CD14-positive monocyte (primary cell): Measurements from ENCODE around the gene SH2D3C. TPM values are rescaled to one million over a fixed set of nuclear protein-coding genes. Genes with fewer than 3 reads are reported as not detected.

ENCODE experiments used
- DNase-seq, 3 donors: peaks; one replicate each; pipeline ENCODE4 v3.0.0-alpha.2; 2011 to 2022
- H2AFZ ChIP-seq: 2 replicates; pipeline ENCODE4 v1.6.0; 2012; ENCODE audit warnings: mild to moderate bottlenecking, low read depth, low read length, inconsistent platforms; ENCODE audit not compliant: insufficient read depth, poor library complexity, severe bottlenecking
- H3K27ac ChIP-seq, 2 donors: 1 replicate in 1 of 2; 2 replicates in 1 of 2; pipeline ENCODE4 v1.5.1; 2012 to 2013; ENCODE audit warnings: low read length in 2 of 2, control low read depth in 1 of 2, inconsistent platforms in 1 of 2, low read depth in 1 of 2, mild to moderate bottlenecking in 1 of 2
- H3K27me3 ChIP-seq, 2 donors: one replicate each; pipeline versions ENCODE4 v1.6.0 to v1.6.1; 2011 to 2013; ENCODE audit warnings: low read length in 2 of 2; ENCODE audit not compliant: control insufficient read depth in 2 of 2, insufficient read depth in 2 of 2
- H3K36me3 ChIP-seq, 2 donors: replicated peaks in 1 of 2; 1 replicate in 1 of 2; 2 replicates in 1 of 2; pipeline versions ENCODE4 v1.5.1 to v1.6.1; 2012 to 2013; ENCODE audit warnings: low read length in 2 of 2, control low read depth in 1 of 2, inconsistent platforms in 1 of 2, mild to moderate bottlenecking in 1 of 2; ENCODE audit not compliant: insufficient read depth in 2 of 2, control insufficient read depth in 1 of 2
- H3K4me1 ChIP-seq, 2 donors: 1 replicate in 1 of 2; 2 replicates in 1 of 2; pipeline versions ENCODE4 v1.5.1 to v1.6.1; 2012 to 2013; ENCODE audit warnings: low read length in 2 of 2, control low read depth in 1 of 2, inconsistent platforms in 1 of 2, mild to moderate bottlenecking in 1 of 2, moderate library complexity in 1 of 2; ENCODE audit not compliant: insufficient read depth in 2 of 2, control insufficient read depth in 1 of 2
- H3K4me2 ChIP-seq: replicated peaks from 2 replicates; pipeline ENCODE3; 2012; ENCODE audit warnings: low read length, moderate library complexity, mild to moderate bottlenecking; ENCODE audit not compliant: poor library complexity, severe bottlenecking; ENCODE audit errors: extremely low read depth
- H3K4me3 ChIP-seq, 3 experiments: fragments of 200-600 bp in 1 of 3; sonication (generic) in 1 of 3; replicated peaks in 1 of 3; 1 replicate in 2 of 3; 2 replicates in 1 of 3; pipeline ENCODE4 v1.5.1; 2011 to 2013; ENCODE audit warnings: low read length in 3 of 3, mild to moderate bottlenecking in 3 of 3, control low read depth in 2 of 3, low read depth in 2 of 3, inconsistent platforms in 1 of 3, moderate library complexity in 1 of 3
- H3K79me2 ChIP-seq: 2 replicates; pipeline ENCODE4 v1.6.0; 2012; ENCODE audit warnings: mild to moderate bottlenecking, control low read depth, inconsistent platforms, low read length, moderate library complexity; ENCODE audit not compliant: insufficient read depth
- H3K9ac ChIP-seq: 2 replicates; pipeline ENCODE4 v1.6.0; 2017; ENCODE audit warnings: low read length, mild to moderate bottlenecking; ENCODE audit not compliant: insufficient read depth, poor library complexity, severe bottlenecking
- H3K9me3 ChIP-seq, 2 donors: replicated peaks in 1 of 2; 1 replicate in 1 of 2; 2 replicates in 1 of 2; pipeline versions ENCODE4 v1.5.1 to v1.6.1; 2012 to 2013; ENCODE audit warnings: low read length in 2 of 2, control low read depth in 1 of 2; ENCODE audit not compliant: control insufficient read depth in 1 of 2, insufficient read depth in 1 of 2
- H4K20me1 ChIP-seq: 2 replicates; pipeline ENCODE4 v1.6.0; 2012; ENCODE audit warnings: mild to moderate bottlenecking, low read length, control low read depth, moderate library complexity; ENCODE audit not compliant: insufficient read depth
- H3K27ac Mint-ChIP-seq, 7 donors: one replicate each; pipeline ENCODE4 v1.8.0; 2020; ENCODE audit warnings: mild to moderate bottlenecking in 7 of 7, mixed read lengths in 7 of 7, moderate library complexity in 6 of 7, inconsistent platforms in 2 of 7
- H3K27me3 Mint-ChIP-seq, 3 donors: one replicate each; pipeline ENCODE4 v1.8.0; 2021 to 2022; ENCODE audit warnings: low read depth in 3 of 3, mild to moderate bottlenecking in 3 of 3, mixed read lengths in 3 of 3, moderate library complexity in 3 of 3, inconsistent platforms in 1 of 3
- H3K36me3 Mint-ChIP-seq, 2 donors: one replicate each; pipeline ENCODE4 v1.8.0; 2020; ENCODE audit warnings: mixed read lengths in 2 of 2, inconsistent platforms in 1 of 2, mild to moderate bottlenecking in 1 of 2
- H3K4me1 Mint-ChIP-seq: one replicate; pipeline ENCODE4 v1.8.0; 2020; ENCODE audit warnings: mild to moderate bottlenecking, mixed read lengths
- H3K4me3 Mint-ChIP-seq, 2 donors: one replicate each; pipeline ENCODE4 v1.8.0; 2020; ENCODE audit warnings: mild to moderate bottlenecking in 2 of 2, mixed read lengths in 2 of 2, moderate library complexity in 1 of 2
- H3K9me3 Mint-ChIP-seq, 7 donors: one replicate each; pipeline ENCODE4 v1.8.0; 2020 to 2022; ENCODE audit warnings: mixed read lengths in 7 of 7, mild to moderate bottlenecking in 6 of 7, moderate library complexity in 6 of 7, inconsistent platforms in 2 of 7
- WGBS: methylation state at CpG from one replicate; pipeline ENCODE4 v1.1.5; 2013; ENCODE audit warnings: missing lambda C conversion rate; ENCODE audit not compliant: insufficient coverage; 5-methylcytosine and 5-hydroxymethylcytosine counted together
- intact Hi-C, 2 donors: fragments of 100-400 bp; cut with micrococcal nuclease; formaldehyde crosslinking; loops; one replicate each; pipeline versions ENCODE4 v1.15.0 to v1.15.1; 2023
- polyA plus RNA-seq, 3 donors: library from polyadenylated mRNA; depleted of rRNA in 1 of 3; unstranded in 2 of 3; stranded (reverse) in 1 of 3; fragments of 300-500 nt in 2 of 3; fragments of >200 nt in 1 of 3; fragmentation: Illumina TruSeq in 2 of 3; gene quantifications; 1 replicate in 2 of 3; 2 replicates in 1 of 3; pipeline ENCODE4 v1.2.3, GENCODE V29; 2012 to 2021
- TF ChIP-seq, protein P1 (sequence below): fragments of 200-600 bp; IDR thresholded peaks from one replicate; pipeline ENCODE4 v1.8.0; 2022; ENCODE audit warnings: antibody characterized with exemption, mild to moderate bottlenecking

The SH2D3C gene
- polyA plus RNA-seq, 3 donors, result 11.5 to 47.3 (median 20.5) TPM

DNA sequence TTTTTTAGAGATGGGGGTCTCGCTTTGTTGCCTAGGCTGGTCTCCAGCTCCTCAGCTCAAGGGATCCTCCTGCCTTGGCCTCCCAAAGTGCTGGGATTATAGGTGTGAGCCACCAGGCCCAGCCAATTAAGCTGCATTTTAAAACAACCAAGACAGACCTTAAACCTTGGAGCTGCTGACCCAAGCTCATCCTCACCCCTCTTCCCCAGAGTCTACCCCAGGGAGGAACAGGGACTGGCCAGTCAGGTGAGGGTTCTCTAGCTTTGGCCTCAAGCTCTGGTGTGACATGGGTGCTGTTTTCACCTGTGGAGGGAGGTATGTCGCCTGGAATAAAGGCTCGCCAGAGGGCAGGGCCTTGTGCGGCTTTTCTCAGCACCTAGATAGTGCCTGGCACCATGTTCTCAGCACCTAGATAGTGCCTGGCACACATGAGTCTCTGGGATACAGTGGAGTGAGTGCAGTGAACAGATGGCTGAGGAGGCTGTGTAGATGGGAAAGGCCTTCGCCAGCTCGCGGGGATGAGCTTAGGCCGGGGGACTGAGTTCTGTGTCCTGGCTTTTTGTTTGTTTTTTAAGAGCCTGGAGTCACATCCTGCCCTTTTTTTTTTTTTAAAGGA, 14.7 kb upstream of the SH2D3C start:
- WGBS, result 74% methylated on average over 6 of the region's 8 CpGs
- no peaks in the 10 kb centered on the region for H3K9me3 Mint-ChIP-seq
- no peaks in the 10 kb centered on the region for H3K27me3 ChIP-seq
- no peak overlapping the region for H3K27ac ChIP-seq
- no peak overlapping the region for H3K4me3 ChIP-seq
- no peak overlapping the region for H3K4me3 Mint-ChIP-seq
- H4K20me1 ChIP-seq, result peaks cover 82% of the 10 kb centered on the region
- H3K27me3 Mint-ChIP-seq, result peaks cover 14 to 20% (median 17%) of the 10 kb centered on the region in 3 donors
- intact Hi-C loops, result no loop called here
- H3K79me2 ChIP-seq, result peaks cover 34% of the 10 kb centered on the region
- no peaks in the 10 kb centered on the region for H3K9me3 ChIP-seq
- H3K4me1 Mint-ChIP-seq, result peaks cover 24% of the 10 kb centered on the region
- TF ChIP-seq, protein P1, sequence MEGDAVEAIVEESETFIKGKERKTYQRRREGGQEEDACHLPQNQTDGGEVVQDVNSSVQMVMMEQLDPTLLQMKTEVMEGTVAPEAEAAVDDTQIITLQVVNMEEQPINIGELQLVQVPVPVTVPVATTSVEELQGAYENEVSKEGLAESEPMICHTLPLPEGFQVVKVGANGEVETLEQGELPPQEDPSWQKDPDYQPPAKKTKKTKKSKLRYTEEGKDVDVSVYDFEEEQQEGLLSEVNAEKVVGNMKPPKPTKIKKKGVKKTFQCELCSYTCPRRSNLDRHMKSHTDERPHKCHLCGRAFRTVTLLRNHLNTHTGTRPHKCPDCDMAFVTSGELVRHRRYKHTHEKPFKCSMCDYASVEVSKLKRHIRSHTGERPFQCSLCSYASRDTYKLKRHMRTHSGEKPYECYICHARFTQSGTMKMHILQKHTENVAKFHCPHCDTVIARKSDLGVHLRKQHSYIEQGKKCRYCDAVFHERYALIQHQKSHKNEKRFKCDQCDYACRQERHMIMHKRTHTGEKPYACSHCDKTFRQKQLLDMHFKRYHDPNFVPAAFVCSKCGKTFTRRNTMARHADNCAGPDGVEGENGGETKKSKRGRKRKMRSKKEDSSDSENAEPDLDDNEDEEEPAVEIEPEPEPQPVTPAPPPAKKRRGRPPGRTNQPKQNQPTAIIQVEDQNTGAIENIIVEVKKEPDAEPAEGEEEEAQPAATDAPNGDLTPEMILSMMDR, result no peak
- H3K9ac ChIP-seq, result no peak overlapping the region
- H2AFZ ChIP-seq, result no peak overlapping the region
- DNase-seq, result no peak
- H3K4me2 ChIP-seq, result no peak overlapping the region
- H3K36me3 ChIP-seq, result peaks cover 50 to 53% of the 10 kb centered on the region in 2 donors
- H3K27ac Mint-ChIP-seq, result peak overlapping the region in 2 of 7 donors; percentile 18 to 65
- peaks cover 8 to 11% of the 10 kb centered on the region in 2 donors for H3K4me1 ChIP-seq
- peaks cover 41 to 51% of the 10 kb centered on the region in 2 donors for H3K36me3 Mint-ChIP-seq

DNA sequence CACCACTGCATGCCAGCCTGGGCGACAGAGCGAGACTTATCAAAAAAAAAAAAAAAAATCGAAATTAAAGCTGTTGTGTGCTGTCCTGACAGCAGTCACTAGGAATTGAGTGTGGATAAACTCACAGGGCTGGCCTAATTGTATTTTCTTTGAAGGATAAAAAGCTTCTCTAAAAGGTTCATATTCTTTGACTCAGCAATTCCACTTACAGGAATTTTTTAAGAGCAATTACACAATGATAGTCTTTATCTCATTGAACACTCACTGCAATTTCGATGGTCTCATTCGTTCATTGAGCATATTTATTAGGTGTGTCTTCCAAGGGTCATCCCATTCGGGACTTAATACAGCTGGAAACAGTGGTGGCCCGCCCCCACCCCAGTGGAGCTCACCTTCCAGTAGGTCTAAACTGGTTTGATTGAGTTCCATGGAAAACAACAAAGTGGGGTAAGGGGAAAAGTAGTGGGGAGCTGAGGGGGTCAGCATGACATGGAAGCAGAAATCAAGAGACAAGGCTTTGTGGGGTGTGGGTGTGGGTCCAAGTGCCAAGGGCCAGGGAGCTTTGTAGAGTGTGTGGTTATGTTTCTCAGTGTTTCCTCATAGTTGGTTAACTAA, 14.1 kb upstream of the SH2D3C start:
- Histone ChIP-seq H3K4me1 (peaks cover 10 to 14% of the 10 kb centered on the region in 2 donors), H4K20me1 (peaks cover 89% of the 10 kb centered on the region), H3K4me2 (no peak overlapping the region), H3K36me3 (peaks cover 57 to 60% of the 10 kb centered on the region in 2 donors), H3K27ac (no peak overlapping the region), H3K9ac (no peak overlapping the region), H3K9me3 (no peaks in the 10 kb centered on the region), H3K27me3 (no peaks in the 10 kb centered on the region), H2AFZ (no peak overlapping the region), H3K79me2 (peaks cover 41% of the 10 kb centered on the region), H3K4me3 (no peak overlapping the region)
- peak overlapping the region in 4 of 7 donors; percentile 4 to 76 (median 52) for H3K27ac Mint-ChIP-seq
- TF ChIP-seq, protein P1, result no peak
- intact Hi-C loops, result no loop called here
- H3K9me3 Mint-ChIP-seq, result no peaks in the 10 kb centered on the region
- H3K4me3 Mint-ChIP-seq, result no peak overlapping the region
- WGBS, result 88% methylated on average over 3 of the region's 7 CpGs
- H3K36me3 Mint-ChIP-seq, result peaks cover 47 to 58% of the 10 kb centered on the region in 2 donors
- H3K27me3 Mint-ChIP-seq, result peaks cover 12 to 15% (median 12%) of the 10 kb centered on the region in 3 donors
- no peak for DNase-seq
- peaks cover 23% of the 10 kb centered on the region for H3K4me1 Mint-ChIP-seq
